HL-60 (cell line): ENCODE measurements around the gene MILR1.

Experiments
- DNase-seq, 2 experiments: peaks; one replicate each; pipeline ENCODE4 v3.0.0-alpha.2; 2010 to 2020; ENCODE audit warnings: low read depth in 1 of 2, low spot score in 1 of 2
- H3K27ac ChIP-seq: fragments of 250-450 bp; sonication (Bioruptor Pico); replicated peaks from 2 replicates; pipeline ENCODE4 v1.5.1; 2020; ENCODE audit warnings: mild to moderate bottlenecking, moderate library complexity
- H3K27me3 ChIP-seq: fragments of 250-450 bp; sonication (Bioruptor Pico); 2 replicates; pipeline ENCODE4 v1.5.1; 2021; ENCODE audit warnings: mild to moderate bottlenecking, moderate library complexity; ENCODE audit not compliant: insufficient read depth, poor library complexity, severe bottlenecking
- H3K4me3 ChIP-seq: replicated peaks from 2 replicates; pipeline ENCODE4 v1.5.1; 2011; ENCODE audit warnings: mild to moderate bottlenecking, control low read depth, low read length; ENCODE audit not compliant: insufficient read depth
- CTCF ChIP-seq: IDR thresholded peaks from one replicate; pipeline ENCODE4 v1.5.1; 2011; ENCODE audit warnings: low read length, control low read depth, inconsistent platforms; ENCODE audit not compliant: insufficient read depth
- GABPA ChIP-seq: IDR thresholded peaks from 2 replicates; pipeline ENCODE4 v1.6.1; 2012; ENCODE audit warnings: low read depth
- POLR2AphosphoS5 ChIP-seq: IDR thresholded peaks from 2 replicates; pipeline ENCODE4 v1.6.1; 2012; ENCODE audit warnings: low read depth
- REST ChIP-seq: IDR thresholded peaks from 2 replicates; pipeline ENCODE4 v1.6.1; 2012; ENCODE audit warnings: low read depth; ENCODE audit not compliant: insufficient replicate concordance
- SPI1 ChIP-seq: IDR thresholded peaks from 2 replicates; pipeline ENCODE4 v1.6.1; 2012; ENCODE audit warnings: low read depth, mild to moderate bottlenecking, borderline replicate concordance

Gene MILR1

GRCh38 chr17:64401244-64401860 lies 47.6 kb upstream of the MILR1 start:
- no peaks in the 10 kb centered on the region for H3K27me3 ChIP-seq
- no peak for DNase-seq
- H3K4me3 ChIP-seq, result no peak overlapping the region
- TF ChIP-seq SPI1 (no peak), POLR2AphosphoS5 (no peak), GABPA (no peak), CTCF (no peak), REST (no peak)
- no peak overlapping the region for H3K27ac ChIP-seq

GRCh38 chr17:64401941-64402340 lies 47.0 kb upstream of the MILR1 start:
- Histone ChIP-seq H3K27ac (no peak overlapping the region), H3K27me3 (no peaks in the 10 kb centered on the region), H3K4me3 (no peak overlapping the region)
- no peak for TF ChIP-seq CTCF
- no peak for TF ChIP-seq POLR2AphosphoS5
- TF ChIP-seq GABPA, result no peak
- no peak for TF ChIP-seq SPI1
- no peak for TF ChIP-seq REST
- no peak for DNase-seq

GRCh38 chr17:64402469-64402868 lies 46.4 kb upstream of the MILR1 start:
- H3K27me3 ChIP-seq, result no peaks in the 10 kb centered on the region
- H3K4me3 ChIP-seq, result no peak overlapping the region
- TF ChIP-seq SPI1 (no peak), POLR2AphosphoS5 (no peak), REST (no peak), GABPA (no peak), CTCF (no peak)
- DNase-seq, result no peak
- H3K27ac ChIP-seq, result no peak overlapping the region
